Stimulated activated memory B cell treated with anti-CD40 and anti-IgM and Interleukin-4, amounts not matched to agents 10 μg/mL and 1 μg/mL and 100 μg/mL, for 72 hours (primary cell): Measurements from ENCODE around the gene CIB4.
A peak's percentile ranks its signal among the peaks of the same experiment; 100 is the strongest.

Experiments
- ATAC-seq: fragments of 150-1000 bp; cut with Tn5 transposase; 2 replicates; pipeline ENCODE4 v1.10.0; 2021
- H3K27ac Mint-ChIP-seq: one replicate; pipeline ENCODE4 v1.8.0; 2022; ENCODE audit warnings: mild to moderate bottlenecking, mixed read lengths
- H3K27me3 Mint-ChIP-seq: one replicate; pipeline ENCODE4 v1.8.0; 2022; ENCODE audit warnings: mixed read lengths
- H3K36me3 Mint-ChIP-seq: one replicate; pipeline ENCODE4 v1.8.0; 2022; ENCODE audit warnings: mixed read lengths
- H3K4me1 Mint-ChIP-seq: one replicate; pipeline ENCODE4 v1.8.0; 2022; ENCODE audit warnings: mixed read lengths
- H3K4me3 Mint-ChIP-seq: one replicate; pipeline ENCODE4 v1.8.0; 2022; ENCODE audit warnings: mild to moderate bottlenecking, moderate library complexity, mixed read lengths
- H3K9me3 Mint-ChIP-seq: one replicate; pipeline ENCODE4 v1.8.0; 2022; ENCODE audit warnings: mixed read lengths

The CIB4 gene

DNA sequence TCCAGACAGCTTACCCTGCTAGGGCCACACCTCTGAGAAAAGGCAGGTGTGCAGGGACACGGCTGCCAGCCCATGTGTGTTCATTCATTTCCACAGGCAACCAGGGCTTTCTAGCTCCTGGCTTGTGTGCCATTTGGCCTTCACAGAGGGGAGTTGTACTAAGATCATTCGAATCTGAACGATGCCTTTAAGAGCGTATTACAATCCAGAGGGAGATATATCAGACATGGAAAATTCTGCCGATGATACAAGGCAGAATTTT, 99.0 kb downstream of the CIB4 start:
- no peaks in the 10 kb centered on the region for H3K36me3 Mint-ChIP-seq
- no peaks in the 10 kb centered on the region for H3K4me1 Mint-ChIP-seq
- peaks cover 19% of the 10 kb centered on the region for H3K27me3 Mint-ChIP-seq
- H3K4me3 Mint-ChIP-seq = no peak overlapping the region
- H3K9me3 Mint-ChIP-seq = no peaks in the 10 kb centered on the region
- ATAC-seq = no peak
- H3K27ac Mint-ChIP-seq = no peak overlapping the region

DNA sequence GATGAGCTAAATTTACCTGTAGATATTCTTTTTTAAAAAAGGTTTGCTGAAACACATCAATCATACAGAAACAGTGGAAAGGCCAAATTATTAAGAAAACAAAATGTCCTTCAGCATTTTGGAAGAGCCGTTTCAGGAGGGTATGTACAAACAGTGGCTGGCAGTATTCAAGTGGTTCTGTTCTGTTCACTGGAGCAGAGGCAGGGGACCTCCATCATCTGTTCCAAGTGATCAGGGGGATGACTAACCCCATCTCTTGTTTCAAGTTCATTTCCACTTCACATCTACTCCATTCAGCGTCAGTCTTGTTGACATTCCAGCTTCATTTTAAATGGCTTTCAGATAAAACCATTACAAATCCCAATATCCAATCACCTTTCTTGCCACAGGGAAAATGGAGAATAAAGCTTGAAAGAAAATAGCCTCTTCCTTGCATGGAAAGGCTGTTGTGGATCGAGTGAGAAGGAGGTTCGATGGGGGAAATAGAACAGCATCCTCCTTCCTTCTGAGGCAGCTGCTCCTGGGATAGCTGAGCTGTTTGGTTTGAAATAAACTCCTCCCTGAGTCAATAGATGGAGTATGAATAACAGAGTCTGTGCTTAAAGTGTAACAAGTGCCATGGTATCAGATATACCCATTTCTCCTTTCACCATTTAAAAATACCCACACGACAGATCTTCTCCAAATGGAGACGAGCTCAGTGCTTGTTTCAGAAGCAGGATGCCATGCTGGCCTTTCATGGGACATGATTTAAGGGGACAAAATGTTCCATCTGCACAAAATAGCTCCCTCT, 99.6 kb downstream of the CIB4 start:
- Mint-ChIP-seq H3K27ac (no peak overlapping the region), H3K4me3 (no peak overlapping the region), H3K36me3 (no peaks in the 10 kb centered on the region), H3K9me3 (no peaks in the 10 kb centered on the region), H3K27me3 (peaks cover 25% of the 10 kb centered on the region), H3K4me1 (no peaks in the 10 kb centered on the region)
- no peak for ATAC-seq

DNA sequence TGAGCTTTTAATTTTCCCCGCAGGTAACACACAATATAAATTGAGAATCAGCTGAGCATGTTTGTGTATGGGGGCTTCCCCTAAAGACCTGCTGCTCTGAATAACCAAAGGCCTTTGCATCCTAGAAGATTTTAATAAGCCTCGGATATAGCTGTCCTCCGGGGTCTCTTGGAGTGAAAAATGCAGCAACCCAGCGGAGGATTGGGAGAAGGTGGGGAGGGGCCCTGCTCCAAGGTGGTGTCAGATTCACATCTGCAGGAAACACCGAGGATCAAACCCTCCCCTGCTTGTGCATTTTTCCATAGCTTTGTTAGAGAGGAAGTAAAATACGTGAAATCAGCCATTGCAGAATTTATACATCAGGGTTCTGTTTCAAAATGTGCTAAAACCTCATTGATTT, 100.2 kb downstream of the CIB4 start:
- H3K27me3 Mint-ChIP-seq = peaks cover 31% of the 10 kb centered on the region
- H3K4me3 Mint-ChIP-seq = no peak overlapping the region
- H3K36me3 Mint-ChIP-seq = no peaks in the 10 kb centered on the region
- no peaks in the 10 kb centered on the region for H3K9me3 Mint-ChIP-seq
- no peaks in the 10 kb centered on the region for H3K4me1 Mint-ChIP-seq
- H3K27ac Mint-ChIP-seq = no peak overlapping the region
- ATAC-seq = no peak

DNA sequence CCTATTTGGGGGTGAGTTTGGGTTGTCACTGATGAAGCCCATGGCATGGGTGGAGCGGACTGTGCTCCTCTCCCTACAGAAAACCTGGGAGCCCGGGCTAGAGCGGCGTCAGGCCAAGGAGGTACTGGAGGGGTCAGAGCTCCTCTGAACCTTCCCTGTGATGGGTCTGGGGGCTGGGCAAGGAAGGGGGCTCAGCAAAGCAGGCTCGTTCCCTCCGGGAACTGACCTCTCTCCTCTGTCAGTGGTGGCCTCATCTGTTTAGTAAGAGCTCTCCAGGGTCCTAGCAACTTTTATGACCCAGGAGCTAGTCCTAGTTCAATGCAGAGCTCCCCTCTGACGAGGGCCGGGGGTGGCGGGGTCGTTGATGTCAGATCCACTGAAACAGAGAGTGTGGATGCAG, 100.9 kb downstream of the CIB4 start:
- H3K4me1 Mint-ChIP-seq = no peaks in the 10 kb centered on the region
- ATAC-seq = no peak

DNA sequence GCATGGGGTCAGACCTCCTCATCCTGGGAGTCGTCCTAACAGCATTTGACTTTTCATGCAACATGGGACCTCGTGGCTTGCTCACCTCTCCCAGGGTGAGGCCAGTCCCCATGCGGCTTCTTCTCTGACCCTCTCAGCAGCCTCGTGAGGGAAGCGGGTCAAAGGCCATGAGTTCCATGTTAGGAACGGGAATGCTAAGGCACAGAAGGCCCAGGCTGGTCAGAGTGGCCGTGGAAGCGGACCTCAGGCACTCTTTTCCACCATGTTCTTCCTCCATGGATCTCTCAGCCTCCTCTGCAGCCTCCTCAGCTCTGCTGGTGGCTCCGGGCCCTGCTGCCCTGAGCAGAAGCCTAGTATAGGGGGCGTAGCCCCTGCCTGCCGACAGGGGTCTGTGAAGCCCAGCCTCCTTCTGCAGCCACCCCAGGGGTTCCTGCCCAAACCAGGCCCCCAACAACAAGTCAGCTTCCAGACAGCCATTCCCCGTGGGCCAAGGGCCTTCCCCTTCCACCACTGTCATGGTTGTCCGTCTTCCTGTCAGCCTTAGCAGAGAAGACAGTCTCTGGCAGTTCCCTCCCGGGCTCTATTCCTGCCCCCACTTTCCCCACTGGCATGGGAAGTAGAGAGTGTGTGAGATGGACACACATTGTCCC, 103.2 kb downstream of the CIB4 start:
- Mint-ChIP-seq H3K27ac (no peak overlapping the region), H3K4me3 (no peak overlapping the region), H3K9me3 (no peaks in the 10 kb centered on the region), H3K4me1 (peaks cover 11% of the 10 kb centered on the region), H3K36me3 (no peaks in the 10 kb centered on the region), H3K27me3 (peaks cover 41% of the 10 kb centered on the region)
- no peak for ATAC-seq

More for the DNA sequence above, 100.9 kb downstream of the CIB4 start:
- no peak overlapping the region for H3K4me3 Mint-ChIP-seq
- no peaks in the 10 kb centered on the region for H3K9me3 Mint-ChIP-seq
- no peaks in the 10 kb centered on the region for H3K36me3 Mint-ChIP-seq
- H3K27ac Mint-ChIP-seq = no peak overlapping the region
- peaks cover 37% of the 10 kb centered on the region for H3K27me3 Mint-ChIP-seq

DNA sequence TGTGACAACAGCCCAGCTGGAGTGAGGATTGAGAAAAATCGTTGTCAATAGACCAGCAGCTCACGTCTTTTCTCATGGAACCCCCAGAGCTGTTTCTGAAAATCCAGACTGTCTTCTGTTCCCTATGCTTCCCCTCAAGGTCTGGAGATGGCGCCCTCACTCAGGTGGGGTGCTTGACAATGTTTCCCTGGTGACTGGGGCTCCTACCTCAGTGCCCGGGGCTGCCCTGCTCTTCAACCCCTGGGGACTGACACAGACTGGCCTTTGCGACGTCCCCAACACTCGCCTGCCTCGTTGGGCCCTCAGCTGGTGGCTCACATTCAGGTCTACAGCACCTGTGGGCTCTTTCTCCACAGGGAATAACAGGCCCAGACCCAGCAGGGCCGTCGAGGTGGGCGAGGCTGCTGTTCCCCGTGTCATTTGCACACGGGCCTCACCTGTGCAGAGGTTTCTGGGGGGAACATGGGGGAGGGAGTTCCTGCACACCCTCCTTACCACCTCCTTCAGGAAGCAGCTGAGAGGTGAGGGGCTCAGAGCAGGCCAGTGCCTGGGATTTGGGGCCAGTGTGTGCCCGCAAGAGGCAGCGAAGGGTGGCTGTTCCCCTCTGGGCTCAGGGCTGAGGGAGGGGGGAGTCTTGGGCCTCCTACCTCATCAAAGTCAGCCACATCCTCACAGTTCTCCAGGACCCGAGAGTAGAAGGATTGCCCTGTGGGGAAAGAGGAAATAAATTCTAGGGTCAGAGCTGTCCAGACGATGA, 103.9 kb downstream of the CIB4 start:
- H3K4me3 Mint-ChIP-seq = no peak overlapping the region
- no peaks in the 10 kb centered on the region for H3K36me3 Mint-ChIP-seq
- no peaks in the 10 kb centered on the region for H3K9me3 Mint-ChIP-seq
- H3K27ac Mint-ChIP-seq = no peak overlapping the region
- no peak for ATAC-seq
- H3K27me3 Mint-ChIP-seq = peaks cover 34% of the 10 kb centered on the region
- peaks cover 11% of the 10 kb centered on the region for H3K4me1 Mint-ChIP-seq

DNA sequence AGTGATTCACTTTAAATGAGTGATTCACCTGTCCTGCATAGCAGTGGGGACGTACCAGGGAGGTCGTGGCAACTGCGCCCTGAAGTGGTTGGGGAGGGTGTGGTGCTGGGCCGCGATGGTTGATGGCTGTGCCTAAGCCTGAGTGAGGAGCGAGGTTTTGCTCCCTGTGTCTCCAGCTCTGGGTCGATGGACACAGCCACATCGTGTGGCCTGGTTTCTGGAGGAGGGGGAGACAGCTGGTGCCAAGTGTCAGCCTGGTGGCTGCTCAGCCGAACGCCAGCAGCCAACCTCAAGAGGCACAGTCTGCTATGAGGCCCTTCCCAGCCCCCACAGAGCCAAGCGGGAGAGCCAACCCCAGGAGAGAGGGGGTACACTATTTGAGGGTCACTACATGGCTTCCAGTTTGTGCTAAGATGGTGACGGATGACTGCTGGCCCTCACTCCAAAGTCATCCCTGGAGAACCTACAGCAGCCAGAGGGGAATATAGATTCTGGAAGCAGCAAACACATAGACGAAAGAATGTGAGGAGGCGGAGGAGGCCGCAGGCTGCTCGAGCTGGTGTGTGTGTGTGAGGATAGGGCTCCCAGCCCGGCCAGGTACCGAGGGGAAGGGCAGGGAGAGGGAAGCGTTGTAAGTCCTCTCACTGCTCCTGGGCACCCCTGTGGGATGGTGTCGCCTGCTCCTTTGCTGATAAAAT, 104.6 kb downstream of the CIB4 start:
- Mint-ChIP-seq H3K4me3 (no peak overlapping the region), H3K9me3 (no peaks in the 10 kb centered on the region), H3K4me1 (peaks cover 11% of the 10 kb centered on the region), H3K27me3 (peaks cover 30% of the 10 kb centered on the region), H3K27ac (no peak overlapping the region), H3K36me3 (no peaks in the 10 kb centered on the region)
- no peak for ATAC-seq

DNA sequence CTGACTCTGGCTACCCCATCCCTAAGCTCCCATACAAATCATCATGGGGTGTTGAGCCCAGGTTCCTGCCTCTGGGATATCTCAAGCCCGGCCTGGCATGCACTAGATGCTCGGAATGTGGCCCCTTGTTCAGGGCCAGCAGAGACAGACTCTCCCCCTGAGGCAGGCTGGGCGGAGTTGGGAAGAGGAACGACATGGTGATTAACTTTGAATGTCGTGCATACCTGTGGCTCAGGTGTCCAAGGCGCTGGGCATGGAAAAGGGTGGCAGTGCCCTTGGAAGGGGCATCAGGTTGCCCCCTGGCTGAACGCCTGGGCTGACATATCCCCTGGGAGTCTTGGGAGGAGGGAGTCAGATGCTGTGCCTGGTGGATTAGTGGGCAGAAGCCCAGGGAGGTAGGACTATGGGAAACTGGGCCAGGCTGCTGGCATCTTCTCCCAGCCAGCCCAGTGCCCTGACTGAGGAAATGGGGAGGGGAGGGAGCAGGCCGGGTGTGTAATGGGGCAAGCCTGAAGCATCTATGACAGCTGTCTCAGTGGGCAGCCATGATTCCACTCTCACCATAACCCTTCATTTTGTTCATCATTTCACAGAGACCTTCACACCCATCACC, 105.4 kb downstream of the CIB4 start:
- Mint-ChIP-seq H3K27me3 (peaks cover 33% of the 10 kb centered on the region), H3K36me3 (no peaks in the 10 kb centered on the region), H3K27ac (no peak overlapping the region), H3K9me3 (no peaks in the 10 kb centered on the region), H3K4me3 (no peak overlapping the region), H3K4me1 (peaks cover 11% of the 10 kb centered on the region)
- no peak for ATAC-seq

DNA sequence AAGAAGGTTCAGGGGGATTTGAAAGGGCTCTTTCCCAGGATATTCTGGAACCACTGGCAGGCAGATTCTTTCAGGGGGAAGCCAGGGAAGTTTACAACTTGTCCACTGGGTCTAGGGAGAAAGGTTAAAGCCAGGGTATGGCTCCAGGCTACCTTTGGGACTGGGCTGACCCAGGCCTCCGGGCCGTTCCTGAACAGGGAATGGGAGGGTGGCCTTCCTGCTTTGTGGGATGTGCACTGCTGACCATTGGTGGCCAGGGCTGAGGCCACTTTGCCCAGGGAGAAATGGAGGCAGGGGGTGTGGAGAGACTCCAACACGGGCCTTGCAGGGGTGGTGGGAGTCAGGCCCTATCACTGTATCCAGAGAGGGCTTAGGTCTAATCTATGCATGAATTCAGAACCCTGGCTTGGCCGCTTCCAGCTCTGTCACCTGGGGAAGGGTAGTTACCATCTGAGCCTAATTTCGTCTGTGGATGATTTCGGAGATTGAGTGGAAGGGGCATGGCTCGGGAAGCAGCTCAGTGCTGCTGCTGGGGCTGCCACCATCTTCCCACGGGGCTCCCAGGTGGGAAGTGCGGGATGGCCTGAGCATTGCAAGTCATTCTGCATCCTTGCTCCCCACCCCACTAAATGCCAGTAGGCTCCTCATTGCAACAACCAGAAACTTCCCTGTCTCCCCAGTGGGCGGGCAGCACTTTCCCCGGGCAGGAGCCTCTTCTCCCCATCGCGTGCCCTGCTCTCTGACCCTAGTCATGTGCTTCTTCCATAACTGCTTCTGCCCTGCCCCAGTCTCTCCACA, 106.1 kb downstream of the CIB4 start:
- Mint-ChIP-seq H3K4me3 (no peak overlapping the region), H3K9me3 (no peaks in the 10 kb centered on the region), H3K27me3 (peaks cover 40% of the 10 kb centered on the region), H3K36me3 (no peaks in the 10 kb centered on the region), H3K27ac (peak overlapping the region; percentile 34), H3K4me1 (peaks cover 11% of the 10 kb centered on the region)
- ATAC-seq = no peak

DNA sequence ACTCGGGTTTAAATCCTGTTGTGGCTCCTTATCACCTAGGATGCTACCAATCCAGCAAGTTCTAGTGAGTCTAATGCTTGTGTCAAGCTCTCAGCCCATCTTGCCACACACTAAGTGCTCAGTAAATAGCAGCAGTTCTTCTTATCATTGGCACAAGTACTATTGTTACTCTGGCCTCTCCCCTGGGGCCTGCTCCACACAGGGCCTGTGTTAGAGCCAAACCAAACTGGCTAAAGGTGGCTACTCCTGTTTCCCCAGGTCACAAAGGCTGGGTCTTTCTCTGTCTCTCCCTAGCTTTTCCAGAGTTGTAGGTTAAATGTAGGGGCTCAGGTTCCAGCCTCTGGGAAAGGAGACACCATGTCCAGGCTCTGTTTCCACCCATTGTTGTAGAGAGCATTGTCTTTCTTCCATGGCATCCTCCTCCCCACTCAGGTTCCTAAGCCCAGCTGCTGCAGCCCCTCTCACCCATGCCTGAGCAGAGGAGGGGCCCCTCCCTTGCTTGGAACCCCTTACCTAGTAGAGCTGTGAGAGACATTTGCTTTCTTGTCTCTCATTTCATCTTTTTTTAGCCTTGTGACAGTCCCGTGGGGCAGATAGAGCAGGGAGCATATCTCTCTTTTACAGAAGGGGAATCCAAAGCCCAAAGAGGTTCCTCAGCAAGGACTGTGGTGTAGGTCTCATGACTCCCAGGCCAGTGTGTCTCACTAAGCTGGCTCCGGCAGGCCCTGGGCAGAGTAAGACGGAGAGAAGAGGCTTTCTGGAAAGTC, 106.9 kb downstream of the CIB4 start:
- Mint-ChIP-seq H3K27me3 (peaks cover 47% of the 10 kb centered on the region), H3K4me3 (no peak overlapping the region), H3K27ac (peak overlapping the region; percentile 34), H3K36me3 (no peaks in the 10 kb centered on the region), H3K9me3 (no peaks in the 10 kb centered on the region), H3K4me1 (peaks cover 11% of the 10 kb centered on the region)
- ATAC-seq = peak; percentile 60

DNA sequence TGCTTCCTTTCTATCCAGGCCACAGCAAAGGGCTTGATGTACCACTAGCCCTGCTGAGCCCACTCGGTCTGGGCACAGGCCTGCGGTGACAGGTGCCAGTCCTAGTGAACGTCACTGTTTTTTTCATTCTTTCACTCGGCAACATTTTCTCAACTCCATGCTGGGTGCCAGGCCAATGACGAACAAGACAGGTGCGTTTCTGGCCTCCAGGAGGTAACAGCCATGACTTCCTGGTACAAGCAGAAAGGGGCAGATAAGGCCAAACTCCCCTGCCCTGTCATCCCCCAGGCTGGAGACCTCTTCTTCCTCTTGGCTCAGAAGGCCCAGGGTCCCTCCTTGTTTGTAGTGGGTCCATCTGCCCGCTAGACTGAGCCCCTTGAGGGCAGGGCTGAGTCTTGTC, 107.5 kb downstream of the CIB4 start:
- peaks cover 47% of the 10 kb centered on the region for H3K27me3 Mint-ChIP-seq
- no peaks in the 10 kb centered on the region for H3K9me3 Mint-ChIP-seq
- peak overlapping the region; percentile 34 for H3K27ac Mint-ChIP-seq
- no peak overlapping the region for H3K4me3 Mint-ChIP-seq
- H3K36me3 Mint-ChIP-seq = no peaks in the 10 kb centered on the region
- peaks cover 11% of the 10 kb centered on the region for H3K4me1 Mint-ChIP-seq
- no peak for ATAC-seq

DNA sequence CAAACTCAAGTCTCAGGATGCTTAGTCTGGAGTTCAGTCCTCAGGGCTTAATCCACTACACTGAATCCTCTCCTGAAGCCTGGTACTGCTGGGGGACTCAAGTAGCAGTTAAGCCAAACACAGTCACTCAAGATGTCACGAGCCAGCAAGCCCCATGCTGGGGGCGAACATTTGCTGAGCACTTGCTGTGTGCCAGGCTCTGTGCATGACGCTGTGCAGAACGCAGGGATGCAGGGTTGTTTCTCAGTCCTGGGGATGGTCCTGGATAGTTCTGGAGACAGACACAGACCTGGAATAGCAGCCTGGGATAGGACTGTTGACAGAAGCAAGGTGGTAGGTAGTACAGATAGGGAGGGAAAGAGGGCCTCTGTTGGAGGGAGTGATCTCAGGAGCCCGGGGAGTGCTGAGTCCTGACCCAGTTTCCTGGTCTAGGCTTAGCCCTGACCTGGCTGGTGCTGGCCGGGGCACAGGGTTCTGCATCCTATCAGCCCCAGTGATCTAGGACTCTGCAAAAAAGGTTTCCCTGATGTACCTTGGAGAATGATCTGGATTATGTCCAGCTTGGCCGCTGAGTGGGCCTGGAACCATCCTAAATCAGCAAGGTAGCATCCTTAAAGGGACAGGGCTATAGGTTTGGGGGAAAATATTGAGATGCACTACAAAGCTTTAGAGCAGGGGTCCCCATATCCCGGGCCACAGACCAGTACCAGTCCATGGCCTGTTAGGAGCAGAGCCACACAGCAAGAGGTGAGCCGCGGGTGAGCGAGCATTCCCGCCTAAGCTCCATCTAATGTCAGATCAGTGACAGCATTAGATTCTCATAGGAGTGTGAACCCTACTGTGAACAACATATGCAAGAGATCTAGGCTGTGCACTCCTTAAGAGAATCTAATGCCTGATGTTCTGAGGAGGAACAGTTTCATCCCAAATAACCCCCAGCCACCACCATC, 108.6 kb downstream of the CIB4 start:
- H3K9me3 Mint-ChIP-seq = no peaks in the 10 kb centered on the region
- no peak overlapping the region for H3K4me3 Mint-ChIP-seq
- H3K4me1 Mint-ChIP-seq = peaks cover 11% of the 10 kb centered on the region
- peaks cover 47% of the 10 kb centered on the region for H3K27me3 Mint-ChIP-seq
- H3K36me3 Mint-ChIP-seq = no peaks in the 10 kb centered on the region
- no peak for ATAC-seq
- no peak overlapping the region for H3K27ac Mint-ChIP-seq
